ENCODE measurements around the gene NPAP1.
"Not testable (repeated sequence)": the region's sequence is repeated elsewhere in the genome, so short reads cannot be mapped to it uniquely, and the experiment has no call there.

Gene NPAP1, protein sequence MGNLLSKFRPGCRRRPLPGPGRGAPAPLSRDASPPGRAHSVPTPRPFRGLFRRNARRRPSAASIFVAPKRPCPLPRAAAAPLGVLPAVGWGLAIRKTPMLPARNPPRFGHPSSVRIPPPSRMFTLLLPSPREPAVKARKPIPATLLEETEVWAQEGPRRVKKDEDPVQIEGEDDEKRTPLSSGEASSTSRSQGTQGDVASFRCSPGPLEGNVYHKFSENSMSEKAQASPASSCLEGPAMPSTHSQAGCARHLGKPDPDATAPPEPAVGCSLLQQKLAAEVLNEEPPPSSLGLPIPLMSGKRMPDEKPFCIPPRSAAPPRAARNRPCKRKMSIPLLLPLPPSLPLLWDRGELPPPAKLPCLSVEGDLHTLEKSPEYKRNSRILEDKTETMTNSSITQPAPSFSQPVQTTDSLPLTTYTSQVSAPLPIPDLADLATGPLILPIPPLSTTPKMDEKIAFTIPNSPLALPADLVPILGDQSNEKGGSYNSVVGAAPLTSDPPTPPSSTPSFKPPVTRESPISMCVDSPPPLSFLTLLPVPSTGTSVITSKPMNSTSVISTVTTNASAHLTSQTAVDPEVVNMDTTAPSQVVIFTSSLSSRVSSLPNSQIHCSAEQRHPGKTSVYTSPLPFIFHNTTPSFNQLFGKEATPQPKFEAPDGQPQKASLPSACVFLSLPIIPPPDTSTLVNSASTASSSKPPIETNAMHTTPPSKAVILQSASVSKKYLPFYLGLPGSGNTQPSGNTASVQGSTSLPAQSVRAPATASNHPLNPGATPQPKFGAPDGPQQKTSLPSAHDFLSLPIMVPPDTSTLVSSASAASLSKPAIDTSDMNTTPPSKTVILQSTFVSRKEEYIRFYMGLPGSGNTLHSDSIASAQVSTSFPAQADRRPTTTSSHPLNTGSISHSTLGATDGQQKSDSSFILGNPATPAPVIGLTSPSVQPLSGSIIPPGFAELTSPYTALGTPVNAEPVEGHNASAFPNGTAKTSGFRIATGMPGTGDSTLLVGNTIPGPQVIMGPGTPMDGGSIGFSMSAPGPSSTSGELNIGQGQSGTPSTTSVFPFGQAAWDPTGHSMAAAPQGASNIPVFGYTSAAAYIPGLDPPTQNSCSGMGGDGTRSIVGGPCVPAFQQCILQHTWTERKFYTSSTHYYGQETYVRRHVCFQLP

DNA sequence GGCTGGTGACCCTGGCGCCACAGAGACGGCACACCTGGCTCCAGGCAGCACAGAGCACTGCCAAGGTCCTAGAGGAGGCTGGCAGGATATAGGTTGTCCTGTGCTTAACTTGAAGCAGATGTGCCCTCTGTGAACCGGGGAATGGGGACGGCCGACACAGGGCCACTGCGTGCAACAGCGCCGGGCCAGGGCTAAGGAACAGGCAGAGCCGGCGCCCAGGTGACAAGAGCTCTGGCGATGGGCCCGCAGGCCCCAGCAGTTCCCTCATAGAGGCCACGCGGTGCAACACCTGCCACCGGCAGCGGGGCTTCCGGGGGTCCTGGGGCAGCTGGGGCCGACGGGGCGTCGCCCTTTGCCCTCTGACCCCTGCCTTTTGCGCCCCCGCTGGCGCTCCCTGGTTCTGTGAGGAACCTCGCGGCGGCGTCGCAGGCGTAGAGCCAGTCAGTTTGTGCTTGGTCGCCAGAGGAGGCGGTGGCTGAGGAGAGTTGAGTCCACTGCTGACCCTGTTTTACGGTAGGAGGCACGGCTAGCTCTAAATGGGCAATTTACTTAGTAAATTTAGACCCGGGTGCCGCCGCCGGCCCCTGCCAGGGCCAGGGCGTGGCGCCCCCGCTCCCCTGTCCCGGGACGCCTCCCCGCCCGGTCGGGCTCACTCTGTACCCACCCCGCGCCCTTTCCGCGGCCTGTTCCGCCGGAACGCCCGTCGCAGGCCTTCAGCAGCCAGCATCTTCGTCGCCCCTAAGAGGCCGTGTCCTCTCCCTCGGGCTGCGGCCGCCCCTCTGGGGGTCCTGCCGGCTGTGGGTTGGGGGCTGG, at the start of gene NPAP1:
Gene NPAP1 (plus strand): TSS at position 444 of the 813 bp plus-strand sequence. CDS start 93 bp downstream, at position 537.
- no peak for DNase-seq (ENCODE audit: low read depth)
- H3K4me3 ChIP-seq (ENCODE audit: low read depth, low read length) = no peak within 1 kb of the TSS
- TF ChIP-seq, protein P1, sequence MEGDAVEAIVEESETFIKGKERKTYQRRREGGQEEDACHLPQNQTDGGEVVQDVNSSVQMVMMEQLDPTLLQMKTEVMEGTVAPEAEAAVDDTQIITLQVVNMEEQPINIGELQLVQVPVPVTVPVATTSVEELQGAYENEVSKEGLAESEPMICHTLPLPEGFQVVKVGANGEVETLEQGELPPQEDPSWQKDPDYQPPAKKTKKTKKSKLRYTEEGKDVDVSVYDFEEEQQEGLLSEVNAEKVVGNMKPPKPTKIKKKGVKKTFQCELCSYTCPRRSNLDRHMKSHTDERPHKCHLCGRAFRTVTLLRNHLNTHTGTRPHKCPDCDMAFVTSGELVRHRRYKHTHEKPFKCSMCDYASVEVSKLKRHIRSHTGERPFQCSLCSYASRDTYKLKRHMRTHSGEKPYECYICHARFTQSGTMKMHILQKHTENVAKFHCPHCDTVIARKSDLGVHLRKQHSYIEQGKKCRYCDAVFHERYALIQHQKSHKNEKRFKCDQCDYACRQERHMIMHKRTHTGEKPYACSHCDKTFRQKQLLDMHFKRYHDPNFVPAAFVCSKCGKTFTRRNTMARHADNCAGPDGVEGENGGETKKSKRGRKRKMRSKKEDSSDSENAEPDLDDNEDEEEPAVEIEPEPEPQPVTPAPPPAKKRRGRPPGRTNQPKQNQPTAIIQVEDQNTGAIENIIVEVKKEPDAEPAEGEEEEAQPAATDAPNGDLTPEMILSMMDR (IDR thresholded peaks at IDR 0.05; ENCODE audit: insufficient read depth, low read depth, low read length, missing control alignments) = no peak

DNA sequence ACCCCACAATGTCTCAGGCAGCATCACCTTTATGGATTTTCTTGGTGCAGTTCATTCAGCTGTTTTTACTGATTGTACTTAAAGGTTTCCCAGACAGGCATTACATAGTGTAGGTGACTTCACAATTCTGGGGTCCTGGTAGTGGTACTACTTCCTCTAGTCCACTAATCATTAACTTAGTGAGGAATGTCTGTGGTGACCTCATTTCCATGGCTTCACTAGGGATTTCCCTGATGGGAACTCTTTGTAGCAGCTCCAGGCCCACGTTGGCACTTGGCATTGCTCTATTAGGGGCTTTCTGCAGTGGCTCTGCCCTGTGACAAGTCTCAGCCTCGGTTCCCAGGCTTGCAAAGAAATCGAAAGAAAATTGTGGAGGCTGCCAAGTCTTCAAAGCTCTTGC, 48.1 kb upstream of the NPAP1 start:
- TF ChIP-seq, protein P1 (IDR thresholded peaks at IDR 0.05; ENCODE audit: insufficient read depth, low read depth, low read length, missing control alignments) = no peak
- DNase-seq (ENCODE audit: low read depth) = no peak
- H3K4me3 ChIP-seq (ENCODE audit: low read depth, low read length) = no peak overlapping the region

DNA sequence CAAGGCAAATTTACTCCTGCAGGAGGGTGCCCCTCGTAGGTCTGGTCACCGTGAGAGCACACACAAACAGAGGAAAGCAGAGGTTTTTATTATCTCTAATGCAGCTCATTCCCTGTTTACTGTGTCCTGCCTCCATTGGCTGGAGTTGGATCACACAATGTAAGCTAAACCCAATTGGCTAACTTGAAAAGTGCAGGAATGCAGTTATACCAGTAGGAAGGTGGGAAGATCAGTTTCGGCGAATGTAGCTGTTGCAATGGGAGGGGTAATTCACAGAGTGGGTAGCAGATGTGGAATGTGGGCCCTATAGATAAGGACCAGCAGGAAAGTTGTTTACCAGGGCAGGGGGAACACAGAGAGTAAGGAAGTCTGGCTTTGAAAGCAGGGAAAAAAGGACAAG, 42.5 kb upstream of the NPAP1 start:
- DNase-seq (ENCODE audit: low read depth) = no peak
- TF ChIP-seq, protein P1 (IDR thresholded peaks at IDR 0.05; ENCODE audit: insufficient read depth, low read depth, low read length, missing control alignments) = no peak
- no peak overlapping the region for H3K4me3 ChIP-seq (ENCODE audit: low read depth, low read length)

DNA sequence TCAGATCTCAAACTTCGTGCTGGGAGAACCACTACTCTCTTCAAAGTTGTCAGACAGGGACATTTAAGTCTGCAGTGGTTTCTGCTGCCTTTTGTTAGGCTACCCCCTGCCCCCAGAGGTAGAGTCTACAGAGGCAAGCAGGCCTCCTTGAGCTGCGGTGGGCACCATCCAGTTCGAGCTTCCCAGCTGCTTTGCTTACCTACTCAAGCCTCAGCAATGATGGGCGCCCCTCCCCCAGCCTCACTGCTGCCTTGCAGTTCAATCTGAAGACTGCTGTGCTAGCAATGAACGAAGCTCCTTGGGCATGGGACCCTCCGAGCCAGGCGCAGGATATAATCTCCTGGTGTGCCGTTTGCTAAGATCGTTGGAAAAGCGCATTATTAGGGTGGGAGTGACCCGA, 36.2 kb upstream of the NPAP1 start:
- H3K4me3 ChIP-seq (ENCODE audit: low read depth, low read length); DNase-seq (ENCODE audit: low read depth): not testable (repeated sequence)

DNA sequence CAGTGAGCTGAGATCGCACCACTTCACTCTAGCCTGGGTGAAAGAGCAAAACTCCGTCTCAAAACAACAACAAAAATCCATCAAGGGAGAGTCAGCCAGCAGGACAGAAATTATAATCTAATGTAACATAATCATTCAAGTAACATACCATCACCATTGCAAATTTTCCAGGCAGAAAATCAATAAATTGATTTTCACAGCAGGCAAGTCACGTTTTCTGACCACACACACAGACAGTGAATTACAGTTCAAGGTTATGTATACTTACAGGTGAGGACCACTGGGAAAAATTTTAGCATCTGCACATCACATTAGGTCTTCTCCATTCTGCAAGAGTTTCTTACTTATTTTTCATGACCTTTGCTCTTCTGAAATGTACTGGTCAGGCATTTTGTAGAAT, 29.9 kb upstream of the NPAP1 start:
- no peak for DNase-seq (ENCODE audit: low read depth)
- TF ChIP-seq, protein P1 (IDR thresholded peaks at IDR 0.05; ENCODE audit: insufficient read depth, low read depth, low read length, missing control alignments) = no peak
- no peak overlapping the region for H3K4me3 ChIP-seq (ENCODE audit: low read depth, low read length)

DNA sequence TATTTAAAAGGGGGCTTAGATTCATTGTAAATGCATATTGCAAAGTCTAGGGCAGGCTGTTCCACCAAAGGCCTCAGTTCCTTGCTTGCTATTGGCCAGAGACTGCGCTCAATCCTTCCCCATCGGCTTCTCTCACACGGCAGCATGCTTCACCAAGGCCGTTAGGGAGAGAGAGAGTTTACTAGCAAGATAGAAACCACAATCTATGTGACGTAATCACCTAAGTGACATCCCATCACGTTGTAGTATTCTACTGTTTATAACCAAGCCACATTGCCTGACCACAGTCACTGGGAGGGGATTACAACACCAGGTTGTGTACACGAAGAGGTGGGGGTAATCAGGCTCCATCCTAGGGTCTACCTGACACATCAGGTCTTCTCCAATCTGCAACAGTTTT, 16.0 kb upstream of the NPAP1 start:
- no peak overlapping the region for H3K4me3 ChIP-seq (ENCODE audit: low read depth, low read length)
- no peak for DNase-seq (ENCODE audit: low read depth)
- TF ChIP-seq, protein P1 (IDR thresholded peaks at IDR 0.05; ENCODE audit: insufficient read depth, low read depth, low read length, missing control alignments) = no peak
